CD1c-positive myeloid dendritic cell (primary cell): ENCODE data around the gene SLC25A1.
A peak's percentile ranks its signal among the peaks of the same experiment; 100 is the strongest.

Source experiments
- DNase-seq: peaks from one replicate; pipeline ENCODE4 v3.0.0-alpha.2; 2016; ENCODE audit errors: extremely low spot score

SLC25A1 gene

GRCh38 chr22:19178657-19179496, at the start of gene SLC25A1:
Gene SLC25A1 (minus strand): TSS chr22:19178736. CDS start chr22:19178673, 63 bp downstream.
- peak; percentile 93 for DNase-seq

DNA sequence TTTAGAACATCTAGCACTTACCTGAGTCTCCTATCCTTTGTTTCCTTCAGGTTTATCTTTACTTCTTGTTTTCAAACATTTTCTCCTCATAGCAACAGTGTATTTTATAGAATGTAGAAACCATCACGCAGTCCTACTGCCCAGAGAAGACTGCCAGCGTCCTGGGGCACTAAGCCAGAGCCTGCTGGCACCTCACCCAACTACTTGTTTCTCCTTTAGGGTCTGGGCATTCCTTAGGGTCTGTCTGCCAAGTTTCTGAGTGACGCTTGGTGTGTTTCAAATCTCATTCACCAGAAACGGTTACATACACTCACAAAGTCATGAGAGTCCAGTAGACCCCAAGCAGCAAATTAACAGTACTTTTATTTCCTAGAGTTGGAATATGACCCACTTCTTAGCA, 49.6 kb upstream of the SLC25A1 start:
- DNase-seq: no peak

DNA sequence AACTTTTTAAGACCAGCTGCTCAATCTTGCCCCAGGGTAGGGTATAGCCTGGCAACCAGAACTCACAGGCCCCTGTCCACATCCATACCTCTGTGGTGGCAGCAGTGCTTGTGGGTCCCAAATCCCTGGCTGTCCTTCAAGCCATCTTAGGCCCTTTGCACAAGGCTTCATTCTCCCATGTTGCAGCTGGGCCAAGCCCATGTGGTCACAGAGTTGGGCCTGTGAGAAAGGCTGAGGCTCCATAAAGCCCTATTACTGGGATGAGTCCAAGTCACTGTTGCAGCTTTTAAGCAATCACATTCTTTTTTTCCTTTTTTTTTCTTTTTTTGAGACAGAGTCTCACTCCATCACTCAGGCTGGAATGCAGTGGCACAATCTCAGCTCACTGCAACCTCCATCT, 47.9 kb upstream of the SLC25A1 start:
- no peak for DNase-seq

- DNase-seq: no peak
Observed at GRCh38 chr22:19225560-19225959, 47.0 kb upstream of the SLC25A1 start.

GRCh38 chr22:19224985-19225384, 46.4 kb upstream of the SLC25A1 start:
- no peak for DNase-seq

- DNase-seq: no peak
Observed at GRCh38 chr22:19224557-19224956, 46.0 kb upstream of the SLC25A1 start.

DNA sequence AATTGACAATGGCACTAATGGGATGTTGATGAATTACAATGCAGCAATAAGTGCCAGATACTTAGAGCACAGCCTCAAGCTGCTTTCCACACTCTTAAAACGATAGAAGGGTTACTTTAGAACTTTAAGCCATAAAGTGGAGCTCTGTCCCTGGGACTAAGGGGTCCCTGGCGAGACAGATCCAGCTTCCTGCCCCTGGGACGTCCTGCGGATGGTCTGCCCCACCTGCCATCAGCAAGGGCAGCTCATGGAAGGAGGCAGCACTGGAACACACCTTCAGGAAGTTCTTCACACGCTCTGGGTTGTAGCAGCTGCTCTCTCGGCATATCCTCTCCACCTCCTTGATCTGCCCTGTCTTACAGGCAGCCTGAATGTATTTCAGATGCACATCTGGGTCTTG, 45.1 kb upstream of the SLC25A1 start:
- no peak for DNase-seq

GRCh38 chr22:19223110-19223509, 44.6 kb upstream of the SLC25A1 start:
- DNase-seq: no peak

DNA sequence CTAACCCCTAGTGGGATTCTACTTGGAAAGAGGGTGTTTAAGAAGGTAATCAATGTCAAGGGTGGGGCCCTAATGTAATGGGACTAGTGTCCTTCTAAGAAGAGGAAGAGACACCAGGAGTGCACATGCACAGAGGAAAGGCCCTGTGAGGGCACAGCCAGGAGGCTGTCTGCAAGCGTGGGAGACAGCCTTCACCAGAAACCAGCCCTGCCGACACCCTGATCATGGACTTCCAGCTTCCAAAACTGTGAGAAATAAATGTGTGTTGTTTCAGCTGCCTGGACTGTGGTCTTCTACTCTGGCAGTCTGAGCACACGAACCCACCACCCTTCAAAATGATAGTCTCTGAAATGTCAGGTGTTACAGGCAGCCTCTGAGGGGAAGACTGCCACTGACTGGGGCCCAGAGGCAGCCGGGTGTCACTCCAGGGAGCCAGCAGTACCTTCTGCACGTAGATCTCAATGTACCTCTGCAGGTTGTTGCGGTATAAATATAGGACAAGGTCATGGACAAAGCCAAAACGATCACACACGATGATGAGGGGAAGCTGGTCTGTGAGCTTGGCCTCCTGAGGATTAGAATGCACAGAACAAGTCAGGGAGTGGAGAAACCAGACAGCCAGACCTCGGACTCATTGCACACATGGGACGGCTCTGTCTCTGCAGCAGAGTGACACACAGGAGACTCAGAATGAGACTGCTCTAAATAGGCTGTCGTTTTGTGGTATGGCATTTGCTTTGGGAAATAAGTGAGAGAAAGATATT, 43.9 kb upstream of the SLC25A1 start:
- no peak for DNase-seq

DNA sequence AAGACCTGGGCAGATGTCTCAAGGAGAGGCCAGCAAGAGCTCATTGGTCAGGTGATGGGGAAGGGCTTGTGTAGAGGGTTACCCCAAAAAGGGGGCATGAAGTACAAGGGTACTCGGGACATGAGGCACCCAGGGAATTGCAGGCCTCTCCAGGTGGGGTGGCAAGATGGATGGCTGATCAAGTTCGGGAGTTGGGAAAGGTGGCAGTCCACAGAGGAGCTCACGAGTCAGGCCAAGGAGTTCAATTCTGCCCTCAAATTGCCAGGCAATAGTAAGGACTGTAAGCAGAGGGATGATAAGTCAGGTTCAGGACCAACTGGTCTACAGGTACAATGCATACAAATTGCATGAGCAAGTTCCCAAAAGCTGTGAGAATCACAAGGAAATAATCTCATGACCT, 42.3 kb upstream of the SLC25A1 start:
- no peak for DNase-seq

DNA sequence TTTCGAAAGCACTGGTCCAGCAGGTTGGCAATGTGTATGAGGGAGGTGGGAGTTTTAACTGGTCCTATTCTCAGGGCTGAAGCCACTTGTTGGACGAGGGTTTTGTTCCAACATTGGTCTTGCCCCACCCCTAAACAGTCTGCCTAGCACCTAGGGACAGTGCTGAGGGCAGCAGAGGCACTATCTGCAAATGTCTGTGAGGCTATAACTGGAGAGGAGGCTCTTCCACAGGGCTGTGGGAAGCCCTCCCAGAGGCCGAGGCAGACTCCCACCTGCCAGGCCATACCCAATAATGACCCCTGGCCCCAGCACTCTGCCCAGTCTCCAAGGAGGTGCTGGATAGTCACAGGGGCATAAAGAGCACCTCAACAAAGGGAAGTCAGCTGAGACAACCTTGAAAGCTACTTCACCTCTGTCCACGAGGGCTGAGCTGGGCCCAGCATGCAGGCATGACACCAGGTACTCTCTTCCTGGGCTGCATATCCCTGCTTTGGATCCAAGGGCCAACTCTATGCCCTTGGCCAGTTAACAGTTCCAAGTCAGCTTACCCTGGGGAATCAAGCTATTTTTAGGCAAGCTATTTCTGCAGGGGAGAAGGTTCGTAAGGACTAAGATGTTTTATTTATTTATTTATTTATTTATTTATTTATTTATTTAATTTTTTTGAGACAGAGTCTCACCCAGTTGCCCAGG, 40.2 kb upstream of the SLC25A1 start:
- DNase-seq: no peak

DNA sequence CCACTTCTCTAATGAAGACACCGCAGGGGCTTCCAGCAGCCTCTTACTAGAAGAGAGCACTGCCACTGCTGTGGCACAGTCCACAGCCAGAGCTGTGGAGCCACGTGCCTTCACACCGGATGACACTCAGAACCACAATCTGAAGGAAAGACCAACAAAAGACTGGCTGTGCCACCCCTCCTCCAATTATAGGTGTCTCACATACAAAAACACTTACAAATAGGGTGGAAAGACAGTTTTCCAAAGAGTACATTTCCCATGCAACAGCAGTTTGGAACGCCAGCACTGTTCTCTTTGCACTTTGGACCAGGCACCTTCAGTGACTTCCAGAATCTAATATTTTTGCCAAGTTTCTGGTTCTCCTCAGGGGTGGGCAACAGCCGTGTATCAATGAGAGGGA, 38.0 kb upstream of the SLC25A1 start:
- DNase-seq: no peak

DNA sequence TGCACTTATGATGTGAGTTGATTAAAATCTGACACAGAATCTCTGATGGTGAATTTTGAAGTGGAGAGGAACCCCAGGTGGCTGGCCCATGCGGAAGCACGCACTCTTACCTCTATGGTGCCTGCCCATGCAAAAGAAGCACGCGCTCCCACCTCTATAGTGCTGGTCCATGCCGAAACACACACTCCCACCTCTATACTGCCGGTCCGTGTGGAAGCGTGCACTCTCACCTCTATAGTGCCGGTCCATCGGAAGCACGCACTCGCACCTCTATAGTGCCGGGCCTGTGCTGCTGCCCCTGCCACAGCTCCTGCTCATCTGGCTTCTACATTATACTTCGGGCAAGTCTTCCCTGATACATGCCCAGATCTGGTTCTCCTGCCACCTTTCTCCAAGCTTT, 36.8 kb upstream of the SLC25A1 start:
- no peak for DNase-seq

DNA sequence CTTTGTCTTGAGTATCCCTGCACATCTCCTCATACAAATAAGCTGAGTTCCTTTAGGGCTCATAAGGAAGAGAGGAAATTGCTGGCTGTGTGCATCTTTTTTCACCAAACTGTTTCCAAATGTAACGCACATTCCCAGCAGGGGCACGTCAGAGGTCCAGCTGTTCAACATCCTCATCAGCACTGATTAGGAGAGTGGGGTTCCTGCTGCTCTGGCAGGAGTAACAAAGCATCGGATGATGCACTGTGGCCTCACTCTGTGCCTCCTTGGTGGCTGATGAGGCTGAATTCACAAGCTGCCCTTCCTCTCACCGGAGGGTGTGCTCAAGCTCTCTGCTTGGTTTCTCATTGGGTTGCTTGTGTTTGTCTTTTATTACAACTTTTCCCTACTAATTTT, 35.5 kb upstream of the SLC25A1 start:
- DNase-seq: no peak

DNA sequence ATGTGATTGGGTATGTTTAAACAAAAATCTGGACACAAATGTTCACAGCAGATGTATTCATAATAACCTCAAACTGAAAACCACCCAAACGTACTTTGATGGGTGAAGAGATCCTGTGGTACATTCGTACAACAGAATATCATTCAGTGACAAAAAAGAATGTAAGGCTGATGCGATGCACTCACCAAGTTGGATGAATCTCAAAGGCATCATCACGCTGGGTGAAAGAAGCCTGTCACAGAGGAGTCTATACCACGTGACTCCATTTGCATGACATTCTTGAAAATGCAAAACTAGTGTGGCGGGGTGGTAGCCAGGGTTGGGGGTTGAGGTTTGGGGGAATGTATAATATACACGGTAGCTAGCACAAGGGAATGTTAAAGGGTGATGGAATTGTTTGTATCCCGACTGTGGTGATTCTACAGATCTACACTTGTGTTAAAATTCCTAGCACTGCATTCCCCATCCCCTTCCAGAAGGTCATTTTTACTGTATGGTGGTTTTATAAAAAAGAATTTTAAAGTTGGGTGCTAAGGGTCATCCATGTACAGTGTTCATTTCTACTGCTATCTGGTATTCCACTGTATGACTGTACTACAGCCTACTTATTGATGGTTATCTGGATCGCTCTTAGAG, 35.0 kb upstream of the SLC25A1 start:
- no peak for DNase-seq

DNA sequence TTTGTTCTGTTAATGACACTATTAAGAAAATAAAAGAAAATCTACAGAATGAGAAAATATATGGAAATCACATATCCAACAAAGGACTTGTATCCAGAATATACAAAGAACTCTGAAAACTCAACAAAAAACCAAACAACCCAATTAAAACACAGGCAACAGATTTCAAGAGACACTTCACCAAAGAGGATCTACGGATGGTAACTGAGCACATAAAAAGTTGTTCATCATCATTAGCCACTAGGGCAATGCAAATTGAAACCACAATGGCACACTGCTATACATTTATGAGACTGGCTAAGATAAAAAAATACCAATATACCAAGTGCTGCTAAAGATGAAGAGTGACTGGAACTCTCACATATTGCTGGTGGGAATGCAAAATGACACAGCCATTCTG, 34.5 kb upstream of the SLC25A1 start:
- no peak for DNase-seq

DNA sequence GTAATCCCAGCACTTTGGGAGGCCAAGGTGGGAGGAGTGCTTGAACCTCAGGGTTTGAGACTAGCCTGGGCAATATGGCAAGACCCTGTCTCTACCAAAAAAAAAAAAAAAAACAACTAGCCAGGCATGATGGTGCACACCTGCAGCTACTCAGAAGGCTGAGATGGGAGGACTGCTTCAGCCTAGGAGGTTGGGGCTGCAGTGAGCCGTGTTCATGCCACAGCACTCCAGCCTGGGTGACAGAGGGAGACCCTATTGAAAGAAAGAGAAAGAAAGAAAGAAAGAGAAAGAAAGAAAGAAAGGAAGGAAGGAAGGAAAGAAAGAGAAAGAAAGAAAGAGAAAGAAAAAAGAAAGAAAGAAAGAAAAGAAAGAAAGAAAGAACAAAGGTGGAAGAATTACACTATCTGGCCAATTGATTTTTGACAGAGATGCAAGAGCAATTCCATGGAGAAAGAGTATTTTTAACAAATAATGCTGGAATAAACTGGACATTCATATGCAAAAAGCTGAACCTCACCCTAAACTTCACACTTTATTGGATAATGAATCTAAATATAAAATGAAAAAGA, 33.9 kb upstream of the SLC25A1 start:
- DNase-seq: no peak

GRCh38 chr22:19210188-19210587, 31.7 kb upstream of the SLC25A1 start:
- DNase-seq: no peak

DNA sequence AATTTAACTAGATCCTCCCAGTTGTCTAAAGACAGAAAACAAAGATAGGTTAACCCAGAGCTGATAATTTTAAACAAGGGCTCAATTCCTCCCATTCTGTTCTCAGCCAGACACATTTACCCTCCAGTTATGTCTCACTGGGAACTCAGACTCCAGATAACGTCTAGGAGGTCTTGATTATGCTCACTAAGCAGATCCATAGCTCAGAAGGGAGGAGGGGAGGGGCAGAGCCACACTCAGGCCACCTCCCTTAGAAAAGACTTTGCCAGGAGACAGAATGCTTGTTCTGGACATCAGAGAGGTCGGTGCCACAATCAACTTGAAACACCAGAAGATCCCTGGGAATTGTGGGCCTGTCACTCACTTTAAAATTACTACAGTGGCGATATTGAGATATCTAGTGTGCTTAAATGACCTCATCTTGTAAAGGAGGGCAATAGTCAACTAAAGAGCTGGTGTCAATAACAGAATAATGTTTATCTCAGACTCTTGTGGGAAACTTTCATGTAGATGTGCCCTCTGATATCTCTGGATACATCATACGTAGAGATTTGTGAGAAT, 29.8 kb upstream of the SLC25A1 start:
- no peak for DNase-seq

- no peak for DNase-seq
Observed at GRCh38 chr22:19207884-19208283, 29.3 kb upstream of the SLC25A1 start.

- no peak for DNase-seq
Observed at GRCh38 chr22:19207401-19207808, 28.9 kb upstream of the SLC25A1 start.
